WTC11 (cell line): ENCODE measurements around the gene ECHS1.

Source experiments
- CREB1 ChIP-seq: sonication (generic); formaldehyde crosslinking; IDR thresholded peaks from 2 replicates; pipeline ENCODE4 v1.8.0; 2023; ENCODE audit warnings: mild to moderate bottlenecking, missing genetic modification reagents
- CTCF ChIP-seq: fragments of 200-600 bp; IDR thresholded peaks from 2 replicates; pipeline ENCODE4 v1.8.0; 2022; ENCODE audit warnings: antibody characterized with exemption
- FOXP1 ChIP-seq: sonication (generic); formaldehyde crosslinking; IDR thresholded peaks from 2 replicates; pipeline ENCODE4 v1.8.0; 2022; ENCODE audit warnings: missing genetic modification reagents, mild to moderate bottlenecking, moderate library complexity, borderline replicate concordance
- TEAD1 ChIP-seq: sonication (generic); formaldehyde crosslinking; IDR thresholded peaks from 2 replicates; pipeline ENCODE4 v1.8.0; 2022; ENCODE audit warnings: mild to moderate bottlenecking, missing genetic modification reagents
- ZNF232 ChIP-seq: sonication (generic); formaldehyde crosslinking; IDR thresholded peaks from 2 replicates; pipeline ENCODE4 v1.8.0; 2022; ENCODE audit warnings: mild to moderate bottlenecking, missing genetic modification reagents
- ZNF416 ChIP-seq: fragments of 250-450 bp; sonication (Bioruptor Pico); IDR thresholded peaks from 2 replicates; pipeline ENCODE4 v1.9.0; 2021; ENCODE audit warnings: mild to moderate bottlenecking, inconsistent platforms

DNA sequence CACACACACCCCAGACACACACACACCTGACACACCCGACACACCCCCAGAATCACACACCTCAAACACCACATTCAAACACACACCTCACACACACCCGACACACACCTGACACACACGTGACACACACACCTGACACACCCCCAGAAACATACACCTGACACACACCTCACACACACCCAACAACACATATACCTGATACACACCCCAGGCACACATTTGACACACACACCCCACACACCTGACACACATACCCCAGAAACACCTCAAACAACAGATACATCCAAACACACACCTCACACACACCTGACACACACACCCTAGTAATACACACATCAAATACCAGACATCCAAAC is 35.8 kb downstream of the ECHS1 start:
- TF ChIP-seq CREB1 (CRISPR knock-in tag) (no peak), ZNF232 (CRISPR knock-in tag) (no peak), ZNF416 (CRISPR knock-in tag) (no peak), FOXP1 (CRISPR knock-in tag) (no peak), CTCF (no peak), TEAD1 (no peak)
